ACHN (cell line): ENCODE measurements around the gene FUCA1.
"Not testable (repeated sequence)": the region's sequence is repeated elsewhere in the genome, so short reads cannot be mapped to it uniquely, and the experiment has no call there.

ENCODE experiments used
- DNase-seq: peaks from one replicate; pipeline ENCODE4 v3.0.0-alpha.2; 2015
- in situ Hi-C: cut with HindIII; loops from 2 replicates; pipeline ENCODE4 v1.10.0; 2017; ENCODE audit warnings: low sequenced_read_pairs, low pct_ligation_motif_present, low pct_unique_long_range_greater_than_20kb

Gene FUCA1

DNA sequence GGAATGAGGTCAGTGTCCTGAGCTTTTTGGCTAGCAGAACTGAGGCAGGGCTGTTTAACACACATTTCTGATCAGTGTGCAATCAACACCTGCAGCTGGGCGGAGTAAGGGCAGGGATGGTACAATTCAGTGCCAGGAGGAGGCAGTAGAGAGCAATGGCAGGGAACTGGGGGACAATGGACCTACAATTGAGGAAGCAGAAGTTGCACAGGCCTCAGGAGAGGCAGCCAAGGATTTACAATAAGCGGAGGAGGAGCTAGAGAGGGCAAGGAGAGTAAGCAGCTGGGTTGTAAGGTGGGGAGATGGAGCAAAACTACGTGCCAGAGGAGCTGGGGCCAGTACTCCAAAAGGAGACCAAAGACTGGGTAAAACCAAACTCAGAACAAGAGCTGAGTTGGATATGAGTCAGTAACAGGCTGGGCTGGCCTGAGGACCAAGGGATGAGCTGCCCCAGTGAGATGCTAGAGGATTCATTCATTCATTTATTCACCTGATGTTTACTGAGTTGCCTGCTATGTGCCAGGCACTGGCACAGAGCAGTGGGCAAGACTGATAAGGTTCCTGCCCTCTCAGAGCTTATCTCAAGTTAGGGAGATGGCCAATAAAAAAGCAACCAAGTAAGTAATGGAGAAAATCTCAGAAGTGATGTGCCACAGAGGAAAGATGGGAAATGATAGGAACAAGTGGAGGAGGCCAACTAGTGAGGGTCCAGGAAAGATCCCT, 57.1 kb downstream of the FUCA1 start:
- DNase-seq = peak; percentile 53
- in situ Hi-C loops = no loop called here

DNA sequence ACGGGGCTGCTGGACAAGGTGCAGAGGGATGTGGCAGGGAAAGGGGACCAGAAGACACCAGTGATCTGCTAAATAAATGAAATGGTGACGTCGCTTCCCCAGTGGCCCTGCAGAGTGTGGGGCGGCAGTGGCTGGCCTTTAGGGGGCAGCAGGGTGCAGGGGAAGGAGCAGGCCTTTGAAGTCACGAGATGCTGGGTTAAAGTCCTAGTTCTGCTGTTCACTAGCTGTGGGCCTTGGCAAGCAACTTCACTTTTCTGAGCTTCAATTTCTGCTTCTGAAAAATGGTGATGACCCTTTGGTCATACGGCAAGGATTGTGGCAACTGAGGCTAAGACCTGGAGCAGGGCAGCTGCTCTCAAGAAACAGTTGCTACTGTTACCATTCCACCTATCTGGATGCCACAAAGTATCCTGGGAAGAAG, 58.3 kb downstream of the FUCA1 start:
- in situ Hi-C loops = no loop called here

DNA sequence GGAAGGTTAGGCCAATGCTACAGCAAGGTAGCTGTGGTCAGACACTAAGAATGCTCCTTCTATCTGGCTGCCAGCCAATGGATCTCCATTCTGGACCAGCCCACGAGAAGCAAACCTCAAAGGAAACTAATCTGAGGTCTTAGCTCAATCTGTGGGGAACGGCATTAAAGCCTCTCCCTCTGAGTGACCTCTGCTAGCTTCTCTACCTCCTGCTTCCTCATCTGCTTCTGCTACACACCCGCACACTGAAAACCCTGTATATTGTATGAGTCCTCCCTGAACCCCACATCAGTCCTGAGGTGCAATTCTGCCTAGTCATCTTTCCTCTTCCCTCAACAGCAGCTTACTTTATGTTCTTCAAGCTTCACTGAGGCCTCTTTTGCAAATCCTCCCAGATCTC, 60.6 kb downstream of the FUCA1 start:
- in situ Hi-C loops = no loop called here
- no peak for DNase-seq

More for the DNA sequence above, 58.3 kb downstream of the FUCA1 start:
- peak; percentile 69 for DNase-seq

DNA sequence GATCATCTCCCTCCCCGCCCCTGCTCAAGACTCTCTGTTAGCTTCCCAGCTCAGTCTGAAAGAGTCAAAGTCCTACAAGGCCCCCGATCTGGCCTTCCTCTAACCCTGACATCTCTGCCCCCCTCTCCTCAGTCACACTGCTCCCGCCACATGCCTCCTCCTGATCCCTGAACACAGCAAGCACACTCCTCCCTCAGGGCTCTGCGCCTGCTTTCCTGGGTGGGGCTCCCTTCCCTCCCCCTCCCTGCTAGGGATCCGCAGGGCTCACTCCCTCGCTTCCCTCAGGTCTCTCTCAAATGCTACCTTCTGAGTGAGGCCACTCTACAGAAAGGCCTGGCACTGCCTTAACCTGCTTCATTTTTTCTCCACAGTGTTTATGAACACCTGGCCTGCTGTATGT, 61.8 kb downstream of the FUCA1 start:
- DNase-seq = no peak
- in situ Hi-C loops = no loop called here

DNA sequence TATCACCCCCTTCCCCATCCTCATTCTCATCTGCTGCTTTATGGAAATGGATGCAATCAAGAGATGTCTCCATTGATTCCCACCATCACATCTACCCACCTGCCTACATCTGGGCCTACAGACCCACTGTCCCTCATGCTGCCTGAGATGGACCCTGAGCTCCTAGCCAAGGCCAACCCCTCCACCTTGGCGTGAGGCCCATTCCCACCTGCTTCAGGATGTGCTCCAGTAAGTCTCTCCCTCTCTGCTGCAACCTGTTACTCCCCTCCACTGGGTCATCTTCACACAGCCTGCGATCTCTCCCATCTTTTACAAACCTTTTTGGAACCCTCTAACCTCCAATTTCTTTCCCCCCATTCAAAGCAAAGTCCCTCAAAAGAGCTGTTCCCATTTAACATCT, 63.1 kb downstream of the FUCA1 start:
- DNase-seq = no peak
- in situ Hi-C loops = no loop called here

DNA sequence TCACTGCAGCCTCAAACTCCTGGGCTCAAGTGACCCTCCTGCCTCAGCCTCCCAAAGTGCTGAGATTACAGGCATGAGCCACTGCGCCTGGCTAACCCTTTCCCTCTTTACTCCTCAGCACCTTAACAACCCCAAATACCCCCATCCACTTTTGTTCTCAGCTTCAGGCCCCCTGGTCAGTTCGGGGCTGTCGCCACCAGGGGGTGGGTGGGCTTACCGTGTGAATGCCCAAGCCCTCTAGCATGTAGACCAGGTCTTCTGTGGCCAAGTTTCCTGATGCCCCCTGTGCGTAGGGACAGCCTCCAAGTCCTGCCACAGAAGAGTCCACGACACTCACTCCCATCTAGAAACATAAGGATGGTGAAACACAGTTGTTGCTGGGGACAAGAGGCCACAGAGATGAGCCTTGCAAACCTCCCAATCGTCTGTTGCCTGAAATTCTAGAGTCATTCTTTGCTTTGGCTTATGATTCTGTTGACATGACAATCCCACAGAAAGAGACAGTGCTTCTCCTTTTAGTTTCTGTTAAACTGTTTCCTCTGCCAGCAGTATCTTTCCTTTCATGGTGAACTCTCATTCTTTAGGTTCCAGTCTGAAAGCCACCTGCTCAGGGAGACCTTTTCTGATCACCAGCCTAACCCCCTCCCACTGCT, 63.8 kb downstream of the FUCA1 start:
- in situ Hi-C loops = no loop called here
- no peak for DNase-seq

DNA sequence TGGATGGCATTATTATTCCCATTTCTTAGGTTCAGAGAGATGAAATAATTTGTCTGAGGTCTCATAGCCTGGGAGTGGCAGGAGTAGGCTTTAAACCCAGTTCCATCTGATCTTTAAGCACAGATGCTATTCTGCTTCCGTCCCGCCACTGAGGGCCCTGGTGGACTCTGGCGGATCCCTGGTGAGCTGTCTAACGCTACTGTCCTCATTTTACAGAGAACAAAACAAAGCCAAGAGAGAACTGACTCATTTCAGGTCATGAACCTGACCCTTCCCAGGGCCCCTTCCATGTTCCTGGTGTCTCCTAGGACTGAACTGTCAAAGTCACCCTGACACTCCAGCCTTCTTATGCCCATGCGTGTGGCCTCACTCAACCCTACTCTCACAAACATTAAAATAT, 64.4 kb downstream of the FUCA1 start:
- in situ Hi-C loops = no loop called here
- DNase-seq = no peak

DNA sequence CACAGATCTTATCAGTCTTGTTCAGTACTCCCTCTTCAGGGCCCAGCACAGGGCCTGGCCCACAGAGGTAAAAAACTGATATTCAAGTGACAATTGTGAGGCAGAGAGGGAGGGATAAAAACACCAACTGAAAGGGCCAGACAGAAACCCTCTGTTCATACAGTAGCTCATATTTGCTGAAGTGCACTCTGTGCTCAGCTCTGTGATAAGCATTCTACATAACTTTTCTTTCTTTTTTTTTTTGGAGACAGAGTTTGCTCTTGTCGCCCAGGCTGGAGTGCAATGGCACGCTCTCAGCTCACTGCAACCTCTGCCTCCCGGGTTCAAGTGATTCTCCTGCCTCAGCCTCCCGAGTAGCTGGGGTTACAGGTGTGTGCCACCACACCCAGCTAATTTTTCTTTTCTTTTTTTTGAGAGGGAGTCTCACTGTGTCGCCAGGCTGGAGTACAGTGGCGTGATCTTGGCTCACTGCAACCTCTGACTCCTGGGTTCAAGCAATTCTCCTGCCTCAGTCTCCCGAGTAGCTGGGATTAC, 65.2 kb downstream of the FUCA1 start:
- DNase-seq, in situ Hi-C loops: not testable (repeated sequence)

DNA sequence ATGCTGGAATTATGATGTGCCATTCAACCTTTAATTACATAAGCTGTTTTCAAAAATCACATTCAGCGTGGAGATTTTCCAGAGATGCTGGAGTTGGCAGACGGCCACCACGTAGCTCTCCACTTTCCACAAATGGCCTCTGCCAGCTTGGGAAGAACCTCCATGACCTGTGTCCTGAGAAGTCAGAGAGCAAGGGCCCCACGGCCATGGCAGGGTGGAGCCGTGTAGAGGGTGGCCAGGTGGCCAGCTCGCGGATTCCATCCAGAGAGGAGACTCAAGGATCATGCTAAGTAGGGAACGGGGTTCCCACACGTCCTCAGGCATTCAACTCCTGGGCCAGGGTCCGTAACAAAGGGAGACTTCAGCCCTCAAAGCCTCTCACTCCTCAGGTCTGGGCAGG, 66.2 kb downstream of the FUCA1 start:
- no peak for DNase-seq
- in situ Hi-C loops = no loop called here

DNA sequence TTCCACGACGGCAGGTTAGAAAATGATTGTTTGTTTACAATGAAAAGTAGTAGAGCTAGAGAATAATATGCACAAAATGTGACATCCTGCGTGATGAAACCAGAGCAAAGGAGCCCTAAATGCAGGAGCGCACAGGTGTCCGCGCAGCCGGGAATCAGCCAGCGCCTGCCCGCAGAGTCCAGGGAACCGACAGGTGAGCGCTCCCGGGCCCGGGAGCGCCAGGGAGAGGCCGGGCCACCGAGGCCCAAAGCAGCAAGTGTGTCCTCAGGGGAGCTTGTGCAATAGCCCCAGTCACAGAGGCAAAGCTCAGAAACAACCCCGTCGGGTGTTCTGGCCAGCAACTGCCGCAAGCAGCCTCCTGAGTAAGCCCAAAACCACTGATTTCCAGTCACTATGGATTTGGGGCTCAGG, 66.7 kb downstream of the FUCA1 start:
- no peak for DNase-seq
- in situ Hi-C loops = no loop called here

DNA sequence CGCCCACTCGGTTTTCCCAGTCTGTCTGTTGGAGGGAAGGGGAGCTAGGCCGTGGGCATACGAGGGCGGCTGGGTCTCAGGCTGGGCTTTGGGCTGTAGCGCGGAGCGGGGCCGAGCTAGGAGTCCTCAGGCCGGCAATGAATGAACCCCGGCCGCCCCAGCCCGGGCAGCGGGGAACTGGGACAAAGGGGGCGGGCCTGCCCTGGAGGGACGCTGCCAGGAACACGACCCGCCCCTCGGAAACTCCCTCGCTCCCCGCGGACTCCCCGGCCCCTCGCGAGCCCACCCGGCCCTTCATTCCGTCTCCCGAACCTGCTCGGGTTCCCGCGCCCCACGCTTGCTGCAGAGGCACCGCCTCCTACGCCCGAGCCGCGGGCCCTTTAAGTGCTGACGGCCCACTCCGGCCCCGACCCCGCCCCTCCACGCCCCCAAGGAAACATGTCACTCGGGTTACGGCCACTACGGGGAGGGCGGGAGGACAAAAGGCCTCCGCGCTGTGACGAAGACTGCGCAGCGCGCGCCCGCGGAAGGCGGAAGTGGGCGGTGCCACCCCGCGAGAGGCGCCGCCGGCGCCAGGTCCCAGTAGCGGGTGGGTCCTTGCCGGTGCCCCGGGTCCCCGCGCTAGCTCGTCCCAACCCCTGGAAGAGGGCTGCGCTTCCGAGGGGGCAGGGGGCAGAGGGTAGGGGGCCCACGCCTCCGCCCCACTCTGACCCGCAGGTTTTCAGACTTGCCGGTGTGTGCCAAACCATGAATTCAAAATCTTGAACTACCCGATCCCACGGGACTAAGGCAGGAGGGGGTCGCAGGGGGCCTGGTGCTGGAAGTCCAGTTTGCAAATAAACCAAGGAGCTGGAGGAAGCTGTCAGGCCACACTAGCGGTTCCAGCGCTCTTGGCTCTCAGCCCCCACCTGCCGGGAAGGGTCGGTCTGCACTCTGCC, 67.4 kb downstream of the FUCA1 start, which contains the start of gene GALE:
Gene GALE (minus strand): TSS at position 355 of the 938 bp plus-strand sequence. CDS start 1,747 bp downstream, outside the sequence.
- DNase-seq = peak; percentile 91

DNA sequence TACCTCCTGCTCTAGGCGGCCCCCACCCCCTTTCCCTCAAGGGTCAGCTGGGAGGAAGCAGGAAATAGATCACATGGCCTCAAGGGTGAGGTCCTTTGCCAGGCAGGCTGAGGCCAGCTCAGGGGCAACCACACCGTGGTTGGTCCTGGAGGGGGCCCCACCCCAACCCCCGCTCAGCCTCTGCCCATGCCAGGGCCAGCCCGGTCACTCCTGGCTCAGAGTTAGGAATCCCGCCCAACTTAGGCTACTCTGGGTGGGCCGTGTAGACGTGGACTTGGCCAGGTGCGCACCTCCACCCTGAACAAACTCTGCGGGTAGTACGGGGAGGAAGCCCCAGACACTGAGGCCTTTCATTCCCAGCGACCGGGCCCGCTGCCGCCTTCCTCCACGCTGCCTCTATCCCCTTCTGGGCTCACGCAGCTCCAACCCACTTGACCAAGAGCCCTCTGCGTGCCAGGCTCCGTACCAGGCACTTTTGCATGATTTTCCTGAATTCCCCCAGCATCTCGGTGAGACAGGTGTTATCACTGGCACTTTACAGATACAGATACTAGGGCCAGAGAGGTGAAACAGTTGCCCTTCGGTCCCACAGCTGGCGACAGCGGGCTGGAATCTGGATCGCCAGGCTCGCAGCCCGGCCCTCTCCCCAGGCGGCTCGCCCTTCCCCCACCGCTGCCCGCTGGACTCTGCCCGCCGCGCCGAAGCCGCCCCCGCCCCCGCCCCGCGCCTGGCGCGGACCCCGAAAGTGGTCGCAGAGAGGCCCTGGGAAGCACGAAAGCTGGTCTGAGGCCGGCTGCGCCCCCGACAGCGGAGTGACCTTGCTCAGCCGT, 68.3 kb downstream of the FUCA1 start:
- DNase-seq = peak; percentile 88
- in situ Hi-C loops = no loop called here

More for the DNA sequence above, 67.4 kb downstream of the FUCA1 start, which contains the start of gene GALE:
- in situ Hi-C loops = no loop called here

DNA sequence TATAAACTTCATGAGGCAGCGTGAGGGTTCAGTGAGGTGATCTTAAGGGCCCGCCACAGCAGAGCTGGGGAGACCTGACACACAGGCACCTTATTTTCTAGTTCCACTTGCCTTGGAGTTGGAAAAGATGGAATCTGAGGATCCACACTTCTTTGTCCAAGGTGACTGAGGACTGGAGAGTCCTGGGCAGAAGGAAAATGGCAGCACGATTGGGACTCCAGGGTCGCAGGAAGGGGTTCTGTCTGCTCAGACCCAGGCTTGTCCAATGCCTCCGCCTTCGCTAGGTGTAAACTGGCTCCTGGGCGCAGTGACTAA, 68.9 kb downstream of the FUCA1 start:
- in situ Hi-C loops = no loop called here

DNA sequence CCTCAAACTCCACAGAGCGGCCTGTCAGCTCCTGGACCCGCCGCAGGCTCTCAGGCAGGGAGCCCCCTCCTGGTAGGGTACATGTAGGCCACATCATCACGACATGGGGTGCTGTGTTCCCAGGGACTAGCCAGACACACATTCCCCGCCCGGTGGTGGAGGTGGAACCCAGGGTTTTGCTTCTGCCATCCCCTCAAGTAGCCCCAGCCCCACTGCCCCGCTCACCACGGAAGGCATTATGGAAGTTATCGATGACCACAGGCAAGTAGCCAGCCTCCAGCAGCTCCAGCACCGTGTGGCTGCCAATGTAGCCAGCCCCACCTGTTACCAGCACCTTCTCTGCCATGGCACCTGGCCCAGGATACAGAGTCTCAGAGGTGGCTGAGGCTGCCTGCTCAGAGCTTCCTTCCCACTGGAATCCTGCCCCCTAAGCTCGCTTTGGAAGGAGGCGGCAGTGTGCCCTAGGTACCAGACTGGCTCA, 69.4 kb downstream of the FUCA1 start:
- no peak for DNase-seq
- in situ Hi-C loops = no loop called here

More for the DNA sequence above, 68.9 kb downstream of the FUCA1 start:
- DNase-seq = no peak

DNA sequence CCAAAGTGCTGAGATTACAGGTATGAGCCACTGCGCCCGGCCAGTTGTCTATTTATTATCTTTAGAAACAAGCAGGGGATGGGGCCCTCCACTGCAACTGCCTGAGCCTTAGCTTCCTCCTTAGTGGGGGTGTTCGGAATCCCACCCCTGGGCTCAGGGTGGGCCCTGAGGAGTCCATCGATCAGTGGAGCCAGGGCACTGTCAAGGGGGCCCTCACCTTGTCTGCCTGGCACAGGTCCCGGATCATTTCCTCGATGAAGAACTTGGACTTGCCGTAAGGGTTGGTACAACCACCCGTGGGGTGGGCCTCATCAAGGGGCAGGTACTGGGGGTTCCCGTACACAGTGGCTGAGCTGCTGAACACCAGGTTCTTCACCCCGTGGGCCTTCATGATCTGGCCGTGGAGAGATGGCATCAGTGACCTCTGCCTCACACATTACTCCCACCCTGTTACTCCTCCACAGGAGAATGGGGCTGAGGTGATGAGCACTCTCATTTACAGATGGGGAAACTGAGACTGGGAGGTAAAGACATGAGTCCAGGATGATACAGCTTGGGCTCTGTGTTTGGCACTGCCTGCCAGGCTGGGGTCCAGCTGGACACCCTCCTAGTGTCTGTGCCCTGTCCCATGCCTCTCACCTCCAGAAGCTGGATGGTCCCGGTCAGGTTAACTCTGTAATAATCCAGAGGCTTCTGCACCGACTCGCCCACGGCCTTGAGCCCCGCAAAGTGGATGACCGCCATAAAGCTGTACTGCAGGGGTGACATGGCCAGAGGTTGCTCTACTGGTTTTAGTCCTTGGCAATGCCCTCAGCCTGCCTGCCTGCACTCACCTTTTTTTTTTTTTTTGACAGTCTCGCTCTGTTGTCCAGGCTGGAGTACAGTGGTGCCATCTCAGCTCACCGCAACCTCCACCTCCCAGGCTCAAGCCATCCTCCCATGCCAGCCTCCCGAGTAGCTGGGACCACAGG, 70.3 kb downstream of the FUCA1 start:
- in situ Hi-C loops = no loop called here
- DNase-seq = no peak

DNA sequence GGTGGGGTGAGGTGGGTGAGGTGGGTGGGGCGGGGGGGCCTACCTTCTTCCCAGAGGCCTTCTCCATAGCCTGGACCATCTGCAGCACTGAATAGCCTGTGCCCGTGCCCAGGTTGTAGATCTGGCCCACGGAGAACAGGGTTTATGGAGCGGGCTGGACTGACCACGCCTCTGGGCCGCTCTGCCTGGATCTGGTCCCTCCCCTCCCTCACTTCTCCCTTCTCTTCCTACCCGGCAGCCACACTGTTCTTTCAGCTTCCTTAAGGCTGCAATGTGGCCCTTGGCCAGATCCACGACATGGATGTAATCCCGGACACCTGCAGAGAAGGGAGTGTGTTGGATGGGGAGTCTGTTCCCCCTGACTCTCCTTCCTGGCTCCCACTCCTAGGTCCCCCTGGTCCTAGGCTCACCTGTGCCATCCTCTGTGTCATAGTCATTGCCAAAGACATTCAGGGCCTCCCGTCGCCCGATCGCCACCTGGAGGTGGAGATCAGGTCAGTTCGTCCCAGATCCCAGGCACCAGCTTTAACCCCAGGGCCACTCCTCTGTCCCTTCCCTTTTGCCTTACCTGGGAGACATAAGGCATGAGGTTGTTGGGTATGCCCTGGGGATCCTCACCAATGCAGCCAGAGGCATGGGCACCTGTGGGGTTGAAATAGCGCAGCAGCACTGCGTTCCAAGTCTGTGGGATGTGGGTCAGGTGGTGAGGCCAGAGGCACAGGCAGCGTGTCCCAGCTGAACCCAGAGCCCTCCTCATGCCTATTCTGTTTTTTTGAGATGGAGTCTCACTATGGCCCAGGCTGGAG, 71.4 kb downstream of the FUCA1 start:
- no peak for DNase-seq
- in situ Hi-C loops = no loop called here
